ENCODE measurements around the gene ADM2. TPM values are rescaled to one million over a fixed set of nuclear protein-coding genes. Genes with fewer than 3 reads are reported as not detected.
A peak's percentile ranks its signal among the peaks of the same experiment; 100 is the strongest.

Gene ADM2
- total and polyA plus RNA-seq, 2 of the 13 experiments (the other 11 are each of a cell fraction or from before 2014, with no cell fraction given) = 1.2 to 3.0 TPM

GRCh38 chr22:50471962-50472361, 9.4 kb upstream of the ADM2 start:
- H3K4me3 ChIP-seq (replicated peaks in 1 of 3; ENCODE audit: insufficient read depth in 1 of 3, low read depth in 2 of 3, low read length in 3 of 3) = no peak overlapping the region
- peaks cover 6% of the 10 kb centered on the region in 2 experiments; a peak in 4 of 5 replicates for H3K36me3 ChIP-seq (replicated peaks in 1 of 2; ENCODE audit: control insufficient read depth in 1 of 2, insufficient read depth in 2 of 2, low read length in 2 of 2)
- POLR2A ChIA-PET = no interaction called here
- H3K4me2 ChIP-seq (ENCODE audit: low read depth, low read length) = no peak overlapping the region
- CTCF ChIA-PET (ENCODE audit: low intra/inter-chr PET ratio, low total read pairs) = no interaction called here
- H3K27ac ChIP-seq (ENCODE audit: extremely low read length, insufficient read depth, low read length) = no peak overlapping the region
- no peaks in the 10 kb centered on the region for H3K27me3 ChIP-seq (ENCODE audit: control insufficient read depth in 1 of 2, insufficient read depth in 2 of 2, low read length in 2 of 2)
- ATAC-seq (no peak), DNase-seq (ENCODE audit: low spot score) (no peak), FAIRE-seq (no peak)
- no peak overlapping the region for H3K9ac ChIP-seq (ENCODE audit: insufficient read depth, low read depth, low read length)
- H3K9me3 ChIP-seq (ENCODE audit: low read length) = no peaks in the 10 kb centered on the region
- peaks cover 35% of the 10 kb centered on the region for H4K20me1 ChIP-seq (ENCODE audit: insufficient read depth, low read length)
- H2AFZ ChIP-seq (ENCODE audit: low read length) = no peak overlapping the region
- no TSS peak for BruUV-seq (replicated peaks)
- intact Hi-C loops (cut with micrococcal nuclease; ENCODE audit: unreplicated experiment) = no loop called here
- in situ Hi-C loops (cut with HindIII; ENCODE audit: extremely low pct_ligation_motif_present, low pct_unique_long_range_greater_than_20kb) = no loop called here
- WGBS (ENCODE audit: low lambda C conversion rate) = 100% methylated on average over 3 of the region's 5 CpGs
- no peak for TF ChIP-seq FOSL1 (CRISPR knock-in tag; IDR thresholded peaks at IDR 0.05; ENCODE audit: borderline replicate concordance)
- peaks cover 55% of the 10 kb centered on the region for H3K4me1 ChIP-seq (ENCODE audit: insufficient read depth, low read length)
- H3K79me2 ChIP-seq (ENCODE audit: insufficient read depth, low read length) = peaks cover 50% of the 10 kb centered on the region

- no TSS peak for BruUV-seq (replicated peaks)
- FAIRE-seq = peak; percentile 54
- peak; percentile 63 for ATAC-seq
- 80% methylated on average over 6 of the region's 6 CpGs for WGBS (ENCODE audit: low lambda C conversion rate)
- peak overlapping the region; percentile 96 for H3K4me2 ChIP-seq (ENCODE audit: low read depth, low read length)
- no peaks in the 10 kb centered on the region for H3K27me3 ChIP-seq (ENCODE audit: control insufficient read depth in 1 of 2, insufficient read depth in 2 of 2, low read length in 2 of 2)
- in situ Hi-C loops (cut with HindIII; ENCODE audit: extremely low pct_ligation_motif_present, low pct_unique_long_range_greater_than_20kb) (no loop called here), intact Hi-C loops (cut with micrococcal nuclease; ENCODE audit: unreplicated experiment) (no loop called here)
- peak overlapping the region; percentile 81; the same call in 1 of the 2 replicates for H3K9ac ChIP-seq (ENCODE audit: insufficient read depth, low read depth, low read length)
- peak overlapping the region in 2 of 3 experiments; percentile 2 to 87; a peak in 1 of 6 replicates for H3K4me3 ChIP-seq (replicated peaks in 1 of 3; ENCODE audit: insufficient read depth in 1 of 3, low read depth in 2 of 3, low read length in 3 of 3)
- peaks cover 50% of the 10 kb centered on the region for H3K79me2 ChIP-seq (ENCODE audit: insufficient read depth, low read length)
- H3K27ac ChIP-seq (ENCODE audit: extremely low read length, insufficient read depth, low read length) = no peak overlapping the region
- peaks cover 35% of the 10 kb centered on the region for H4K20me1 ChIP-seq (ENCODE audit: insufficient read depth, low read length)
- no peaks in the 10 kb centered on the region; a peak in 1 of 5 replicates for H3K36me3 ChIP-seq (replicated peaks in 1 of 2; ENCODE audit: control insufficient read depth in 1 of 2, insufficient read depth in 2 of 2, low read length in 2 of 2)
- no peaks in the 10 kb centered on the region for H3K9me3 ChIP-seq (ENCODE audit: low read length)
- no peak overlapping the region for H2AFZ ChIP-seq (ENCODE audit: low read length)
- peak; percentile 35 for DNase-seq (ENCODE audit: low spot score)
- ChIA-PET POLR2A (interaction anchor here (0.7 to 1.3 kb wide), 3 partner anchors 11 to 167 kb away, joined by 3 to 4 read pairs (median 3); partner anchors contain the start of gene SCO2), CTCF (ENCODE audit: low intra/inter-chr PET ratio, low total read pairs) (interaction anchor here (1.1 to 1.7 kb wide), 2 partner anchors 25 to 27 kb away, joined by 3 to 6 read pairs; no protein-coding TSS in a partner anchor)
- H3K4me1 ChIP-seq (ENCODE audit: insufficient read depth, low read length) = peaks cover 59% of the 10 kb centered on the region
- no peak for TF ChIP-seq ZNF3 (CRISPR knock-in tag; IDR thresholded peaks at IDR 0.05)
- peak; percentile 18; the same call in 1 of the 2 replicates for TF ChIP-seq ZFX (CRISPR knock-in tag; IDR thresholded peaks at IDR 0.05; ENCODE audit: low read depth)
- no peak for TF ChIP-seq BCL6 (CRISPR knock-in tag; IDR thresholded peaks at IDR 0.05)
- no peak for TF ChIP-seq TBX2 (CRISPR knock-in tag; IDR thresholded peaks at IDR 0.05; ENCODE audit: borderline replicate concordance)
- TF ChIP-seq ARID4A (CRISPR knock-in tag; IDR thresholded peaks at IDR 0.05; ENCODE audit: borderline replicate concordance) = no peak
- TF ChIP-seq KDM5B (CRISPR knock-in tag; IDR thresholded peaks at IDR 0.05; ENCODE audit: borderline replicate concordance) = no peak
- TF ChIP-seq STAT6 (CRISPR knock-in tag; IDR thresholded peaks at IDR 0.05; ENCODE audit: borderline replicate concordance) = no peak
Measured at GRCh38 chr22:50473088-50473487, 8.3 kb upstream of the ADM2 start.

Measured in HepG2 (cell line).